Measurements from ENCODE around the gene ERCC5.

The ERCC5 gene

DNA sequence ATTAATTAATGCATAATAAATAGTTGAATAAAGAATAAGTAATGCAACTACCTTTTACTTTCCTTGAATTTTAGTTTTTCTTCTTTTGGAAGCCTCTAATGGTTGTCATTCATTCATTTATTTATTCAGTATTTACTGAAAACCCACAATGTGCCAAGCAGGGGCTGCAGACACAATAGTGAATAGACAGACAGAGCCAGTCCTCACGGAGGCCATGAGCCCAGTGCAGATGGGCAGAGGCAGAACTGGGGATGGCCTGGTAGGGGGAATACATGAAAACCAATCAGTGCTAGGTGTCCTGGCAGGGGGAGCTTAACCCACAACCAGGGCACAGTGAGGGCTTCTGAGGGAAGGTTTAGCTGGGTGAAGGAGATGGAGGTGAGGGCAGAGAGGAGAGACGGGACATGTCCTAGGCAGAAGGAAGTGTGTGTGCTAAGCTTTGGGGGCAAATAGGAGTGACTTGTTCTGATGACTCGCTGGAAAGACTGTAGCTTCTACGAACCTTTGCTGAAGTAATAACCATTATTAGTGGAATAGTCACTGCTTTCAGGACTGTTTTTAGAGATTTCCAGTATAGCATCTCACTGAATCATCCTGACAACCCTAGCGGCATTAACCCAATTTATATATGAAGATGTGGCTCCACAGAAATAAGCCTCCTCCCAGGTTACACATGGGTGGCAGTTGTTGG lies 55.9 kb downstream of the ERCC5 start:
- no peaks in the 10 kb centered on the region for H3K36me3 ChIP-seq (ENCODE audit: control insufficient read depth, low read depth, low read length)
- no peaks in the 10 kb centered on the region for H3K4me1 ChIP-seq (ENCODE audit: control insufficient read depth, low read depth, low read length)
- H3K9ac ChIP-seq (ENCODE audit: low read length): no peak overlapping the region
- H3K27me3 ChIP-seq (ENCODE audit: control insufficient read depth, insufficient read depth, low read length): no peaks in the 10 kb centered on the region
- no peak overlapping the region for H3K27ac ChIP-seq (ENCODE audit: low read length)
- no peak overlapping the region for H3K4me3 ChIP-seq (ENCODE audit: low read length)
- no peaks in the 10 kb centered on the region for H3K9me3 ChIP-seq (ENCODE audit: control insufficient read depth, low read depth, low read length)

DNA sequence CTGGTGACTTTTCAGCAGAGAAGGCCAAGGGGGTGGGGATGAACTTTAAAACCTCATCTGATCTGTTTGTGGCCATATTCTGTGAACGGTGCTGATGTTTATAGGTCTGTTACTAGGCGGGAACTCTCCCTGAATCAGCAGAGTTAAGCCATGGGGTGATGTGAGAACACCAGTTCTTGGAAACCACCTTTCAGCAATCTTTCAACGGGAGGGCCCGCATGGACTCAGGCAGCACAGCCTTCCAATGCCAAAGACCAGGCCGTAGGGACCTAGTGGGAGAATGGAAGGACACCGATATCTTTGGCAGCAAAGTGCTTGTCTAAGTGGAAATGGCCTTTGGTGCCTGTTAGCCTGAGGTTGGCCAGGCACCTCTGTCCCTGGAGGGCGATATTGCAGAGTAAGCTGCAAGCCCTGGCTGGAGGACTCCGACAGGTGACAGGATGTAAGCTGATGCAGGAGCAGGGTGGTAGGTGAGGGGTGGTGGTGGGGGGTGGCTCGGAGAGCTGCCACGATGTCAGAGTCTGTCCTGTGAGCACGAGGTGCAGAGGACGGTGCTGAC lies 57.0 kb downstream of the ERCC5 start:
- Histone ChIP-seq H3K4me3 (ENCODE audit: low read length) (no peak overlapping the region), H3K9ac (ENCODE audit: low read length) (no peak overlapping the region), H3K27ac (ENCODE audit: low read length) (no peak overlapping the region)

DNA sequence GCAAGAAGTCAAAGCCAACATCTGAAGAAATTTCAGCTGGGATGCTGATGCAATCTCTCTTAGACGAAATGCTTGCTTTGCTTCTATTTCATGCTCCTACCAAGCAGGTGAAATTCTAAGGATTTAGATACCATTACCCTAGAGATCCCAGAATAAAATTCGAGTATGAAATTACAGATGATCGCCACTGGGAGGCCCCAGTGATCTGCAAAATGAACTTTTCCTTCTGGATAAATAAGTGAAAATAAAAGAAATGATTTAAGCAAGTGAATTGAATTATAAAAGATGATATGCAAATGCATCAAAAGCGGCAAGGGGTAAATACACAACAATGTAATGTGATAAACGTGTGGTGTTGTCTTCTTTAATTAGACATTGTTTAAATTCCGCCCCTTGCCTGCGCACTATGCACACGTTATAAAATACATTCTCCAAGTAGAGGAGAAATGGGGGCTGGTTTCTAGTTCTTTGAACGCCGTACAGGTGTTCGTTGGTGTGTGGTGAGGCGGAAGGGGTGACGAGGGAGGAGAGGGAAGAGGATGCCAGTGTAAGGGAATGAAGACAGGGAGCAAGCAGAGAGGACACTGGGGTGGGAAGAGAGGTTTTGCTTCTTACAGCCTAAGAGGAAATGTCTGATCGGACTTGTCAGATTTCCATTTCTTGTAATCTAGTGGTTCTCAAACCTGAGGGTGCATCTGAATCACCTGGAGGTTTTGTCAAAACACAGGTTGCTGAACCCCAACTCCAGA lies 58.0 kb downstream of the ERCC5 start:
- no peaks in the 10 kb centered on the region for H3K4me1 ChIP-seq (ENCODE audit: control insufficient read depth, low read depth, low read length)
- H3K27ac ChIP-seq (ENCODE audit: low read length): no peak overlapping the region
- no peaks in the 10 kb centered on the region for H3K27me3 ChIP-seq (ENCODE audit: control insufficient read depth, insufficient read depth, low read length)
- no peak overlapping the region for H3K9ac ChIP-seq (ENCODE audit: low read length)
- no peak overlapping the region for H3K4me3 ChIP-seq (ENCODE audit: low read length)
- no peaks in the 10 kb centered on the region for H3K36me3 ChIP-seq (ENCODE audit: control insufficient read depth, low read depth, low read length)
- H3K9me3 ChIP-seq (ENCODE audit: control insufficient read depth, low read depth, low read length): no peaks in the 10 kb centered on the region

More for the DNA sequence above, 57.0 kb downstream of the ERCC5 start:
- Histone ChIP-seq H3K9me3 (ENCODE audit: control insufficient read depth, low read depth, low read length) (no peaks in the 10 kb centered on the region), H3K4me1 (ENCODE audit: control insufficient read depth, low read depth, low read length) (no peaks in the 10 kb centered on the region), H3K36me3 (ENCODE audit: control insufficient read depth, low read depth, low read length) (no peaks in the 10 kb centered on the region), H3K27me3 (ENCODE audit: control insufficient read depth, insufficient read depth, low read length) (no peaks in the 10 kb centered on the region)

DNA sequence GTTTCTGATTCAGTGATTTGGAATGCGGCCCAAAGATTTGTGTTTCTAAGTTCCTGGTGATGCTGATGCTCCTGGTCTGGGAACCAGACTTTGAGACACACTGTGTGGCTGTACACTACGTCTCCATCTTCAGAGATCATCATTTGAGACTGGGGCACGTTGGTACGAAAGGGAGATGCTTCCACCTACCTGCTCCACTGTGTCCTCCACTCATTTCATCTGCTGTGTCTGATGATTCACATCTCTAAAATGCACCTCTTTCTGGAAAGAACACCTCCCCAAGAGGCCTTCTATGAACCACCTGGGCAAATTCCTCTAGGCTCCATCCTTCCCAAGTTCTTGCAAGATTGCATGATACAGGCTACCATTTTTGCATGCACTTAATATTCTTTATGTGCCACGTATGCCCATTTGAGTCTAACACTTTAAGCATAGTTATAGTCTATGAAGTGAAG lies 58.6 kb downstream of the ERCC5 start:
- H3K27me3 ChIP-seq (ENCODE audit: control insufficient read depth, insufficient read depth, low read length): no peaks in the 10 kb centered on the region
- H3K9me3 ChIP-seq (ENCODE audit: control insufficient read depth, low read depth, low read length): no peaks in the 10 kb centered on the region
- H3K4me1 ChIP-seq (ENCODE audit: control insufficient read depth, low read depth, low read length): no peaks in the 10 kb centered on the region
- no peaks in the 10 kb centered on the region for H3K36me3 ChIP-seq (ENCODE audit: control insufficient read depth, low read depth, low read length)
- no peak overlapping the region for H3K4me3 ChIP-seq (ENCODE audit: low read length)
- no peak overlapping the region for H3K9ac ChIP-seq (ENCODE audit: low read length)
- no peak overlapping the region for H3K27ac ChIP-seq (ENCODE audit: low read length)

DNA sequence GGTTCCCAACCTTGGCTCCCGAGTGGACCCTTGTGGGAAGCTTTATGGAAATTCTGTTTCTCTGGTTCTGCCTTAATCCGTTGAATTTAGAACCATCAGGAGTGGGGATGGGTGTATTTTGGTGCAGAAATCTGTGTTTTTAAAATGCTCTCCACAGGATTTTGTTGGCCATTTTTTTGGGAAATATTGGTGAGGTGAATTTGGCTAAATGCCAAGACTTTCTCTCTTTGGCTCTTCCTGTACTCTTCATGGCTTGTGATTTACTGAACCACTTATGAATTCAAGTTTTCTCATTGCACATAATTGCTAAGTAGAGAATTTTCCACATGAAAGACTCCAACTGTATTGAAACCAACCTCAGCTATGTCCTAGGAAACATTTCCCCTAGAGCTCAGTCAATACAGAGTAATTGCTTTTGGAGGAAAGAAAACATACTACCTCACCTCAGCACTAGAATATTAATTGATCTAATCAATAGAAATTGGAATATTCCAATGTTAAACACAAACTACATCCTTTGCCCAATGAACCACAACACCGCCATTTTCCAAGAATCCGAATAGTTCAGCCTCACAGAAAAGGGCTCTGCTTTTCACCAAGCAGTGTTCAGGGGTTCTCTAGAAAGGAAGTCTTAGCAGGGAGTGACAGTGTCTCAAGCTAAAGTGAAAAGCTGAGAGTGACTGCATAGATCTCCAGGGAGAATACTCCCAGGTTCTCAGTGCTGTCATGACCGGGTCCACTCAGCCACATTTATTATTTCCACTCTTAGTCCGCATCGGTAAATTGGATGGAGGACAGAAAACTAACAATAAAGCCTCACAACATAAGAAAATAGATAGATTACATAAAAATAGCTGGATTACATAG lies 60.3 kb downstream of the ERCC5 start:
- Histone ChIP-seq H3K27ac (ENCODE audit: low read length) (no peak overlapping the region), H3K4me1 (ENCODE audit: control insufficient read depth, low read depth, low read length) (no peaks in the 10 kb centered on the region), H3K27me3 (ENCODE audit: control insufficient read depth, insufficient read depth, low read length) (no peaks in the 10 kb centered on the region), H3K36me3 (ENCODE audit: control insufficient read depth, low read depth, low read length) (no peaks in the 10 kb centered on the region), H3K9me3 (ENCODE audit: control insufficient read depth, low read depth, low read length) (no peaks in the 10 kb centered on the region), H3K9ac (ENCODE audit: low read length) (no peak overlapping the region), H3K4me3 (ENCODE audit: low read length) (no peak overlapping the region)

DNA sequence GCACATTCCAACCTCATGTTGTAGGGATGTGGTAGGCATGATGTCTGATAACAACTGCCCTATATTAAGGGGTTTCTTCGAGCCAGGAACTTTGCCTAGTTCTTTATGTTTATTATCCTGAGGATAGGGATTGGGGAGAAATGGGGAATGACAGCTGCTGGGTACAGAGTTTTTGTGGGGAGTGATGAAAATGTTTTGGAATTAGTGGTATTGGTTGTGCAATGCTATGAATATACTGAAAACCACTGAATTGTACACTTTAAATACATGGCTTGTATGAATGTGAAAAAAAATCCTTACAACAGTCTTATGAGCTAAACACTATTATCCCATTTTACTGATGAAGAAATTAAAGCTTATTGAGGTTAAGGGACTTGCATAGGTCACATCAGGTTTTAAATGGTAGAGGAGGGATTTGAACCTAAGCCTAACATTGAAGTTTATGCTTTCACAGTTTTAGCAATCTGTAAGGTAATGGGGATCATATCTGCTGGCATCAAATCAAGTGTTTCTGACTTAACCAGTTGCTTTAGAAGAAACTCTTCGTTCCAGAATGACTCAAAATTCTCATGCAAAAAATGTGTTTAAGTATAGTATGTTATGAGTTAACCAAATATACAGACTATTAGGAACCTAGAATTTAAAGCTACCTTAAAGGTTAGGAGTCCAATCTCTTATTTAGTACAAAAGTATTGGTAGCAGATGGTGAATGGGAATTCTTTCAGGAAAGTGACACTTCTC lies 61.4 kb downstream of the ERCC5 start:
- no peak overlapping the region for H3K9ac ChIP-seq (ENCODE audit: low read length)

DNA sequence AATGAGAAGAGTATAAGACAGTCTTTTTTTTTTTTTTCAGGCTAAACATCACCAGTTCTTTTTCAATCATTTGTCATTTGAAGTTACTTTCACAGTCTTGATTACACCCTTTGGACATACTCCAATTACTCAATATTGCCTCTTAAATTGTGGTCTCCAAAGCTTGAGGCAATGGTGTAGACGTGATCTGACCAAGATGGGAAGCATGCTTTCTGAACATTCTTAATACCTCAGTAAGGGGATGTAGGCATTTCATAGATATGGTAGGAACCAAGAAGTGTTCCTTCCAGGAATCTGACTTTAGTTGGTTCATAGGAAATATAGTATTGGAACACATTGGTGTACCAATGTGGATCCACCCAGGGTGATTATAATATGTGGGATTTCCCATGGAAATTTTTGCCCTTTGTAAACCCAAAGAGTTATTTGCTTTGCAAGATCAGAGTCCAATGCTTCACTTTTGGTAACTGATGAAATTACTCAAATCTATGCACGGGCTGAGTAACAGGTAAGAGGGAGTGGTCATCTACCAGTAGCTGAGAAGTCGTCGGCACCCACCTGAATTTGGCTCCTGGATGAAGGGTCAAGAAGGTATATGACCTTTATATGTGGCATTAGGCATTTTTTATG lies 62.2 kb downstream of the ERCC5 start:
- Histone ChIP-seq H3K4me3 (ENCODE audit: low read length) (no peak overlapping the region), H3K4me1 (ENCODE audit: control insufficient read depth, low read depth, low read length) (no peaks in the 10 kb centered on the region), H3K27ac (ENCODE audit: low read length) (no peak overlapping the region), H3K36me3 (ENCODE audit: control insufficient read depth, low read depth, low read length) (no peaks in the 10 kb centered on the region), H3K27me3 (ENCODE audit: control insufficient read depth, insufficient read depth, low read length) (no peaks in the 10 kb centered on the region), H3K9me3 (ENCODE audit: control insufficient read depth, low read depth, low read length) (no peaks in the 10 kb centered on the region), H3K9ac (ENCODE audit: low read length) (no peak overlapping the region)

More for the DNA sequence above, 61.4 kb downstream of the ERCC5 start:
- Histone ChIP-seq H3K27me3 (ENCODE audit: control insufficient read depth, insufficient read depth, low read length) (no peaks in the 10 kb centered on the region), H3K27ac (ENCODE audit: low read length) (no peak overlapping the region), H3K4me1 (ENCODE audit: control insufficient read depth, low read depth, low read length) (no peaks in the 10 kb centered on the region), H3K36me3 (ENCODE audit: control insufficient read depth, low read depth, low read length) (no peaks in the 10 kb centered on the region), H3K9me3 (ENCODE audit: control insufficient read depth, low read depth, low read length) (no peaks in the 10 kb centered on the region), H3K4me3 (ENCODE audit: low read length) (no peak overlapping the region)

DNA sequence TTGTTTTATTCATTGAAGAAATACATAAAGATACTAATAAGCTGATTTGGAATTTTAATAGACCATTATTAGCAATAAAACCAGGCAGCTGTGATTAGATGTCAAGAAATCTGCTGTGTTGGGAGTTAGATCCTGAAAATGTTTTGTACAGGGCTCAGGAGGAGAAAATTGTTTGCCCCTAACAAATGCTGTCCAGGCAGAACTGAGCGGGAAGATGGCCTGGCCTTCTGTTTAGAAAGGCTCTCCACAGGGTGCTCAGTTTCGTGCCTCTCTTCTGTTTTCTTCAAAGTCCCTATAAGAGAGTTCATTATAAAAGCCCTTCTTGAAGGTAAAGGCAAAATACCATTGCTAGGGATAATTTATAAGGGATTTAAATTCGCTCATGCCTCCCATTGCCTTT lies 64.1 kb downstream of the ERCC5 start:
- no peak overlapping the region for H3K27ac ChIP-seq (ENCODE audit: low read length)
- no peaks in the 10 kb centered on the region for H3K9me3 ChIP-seq (ENCODE audit: control insufficient read depth, low read depth, low read length)
- H3K9ac ChIP-seq (ENCODE audit: low read length): no peak overlapping the region
- no peak overlapping the region for H3K4me3 ChIP-seq (ENCODE audit: low read length)
- no peaks in the 10 kb centered on the region for H3K27me3 ChIP-seq (ENCODE audit: control insufficient read depth, insufficient read depth, low read length)
- no peaks in the 10 kb centered on the region for H3K4me1 ChIP-seq (ENCODE audit: control insufficient read depth, low read depth, low read length)
- no peaks in the 10 kb centered on the region for H3K36me3 ChIP-seq (ENCODE audit: control insufficient read depth, low read depth, low read length)

DNA sequence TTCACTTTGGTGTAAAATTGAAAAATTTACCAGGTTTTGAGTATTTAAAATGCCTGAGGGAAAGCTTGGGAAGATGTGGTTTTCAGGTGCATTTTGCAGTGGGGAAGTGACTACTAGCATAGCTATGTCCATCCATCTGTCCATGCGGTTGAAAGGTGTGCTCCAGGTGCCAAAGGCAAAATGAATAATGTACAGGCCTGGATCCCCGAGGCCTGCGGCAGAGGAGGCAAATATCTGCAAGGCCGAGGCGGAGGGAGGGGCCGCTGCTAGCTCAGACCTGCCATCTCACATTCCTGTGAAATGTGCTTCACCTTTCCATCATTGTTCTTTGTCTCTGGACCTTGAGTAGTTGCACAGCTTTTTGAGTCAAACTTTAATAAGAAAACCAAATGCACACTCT lies 65.5 kb downstream of the ERCC5 start:
- Histone ChIP-seq H3K9ac (ENCODE audit: low read length) (no peak overlapping the region), H3K36me3 (ENCODE audit: control insufficient read depth, low read depth, low read length) (no peaks in the 10 kb centered on the region), H3K9me3 (ENCODE audit: control insufficient read depth, low read depth, low read length) (no peaks in the 10 kb centered on the region), H3K4me1 (ENCODE audit: control insufficient read depth, low read depth, low read length) (no peaks in the 10 kb centered on the region), H3K27me3 (ENCODE audit: control insufficient read depth, insufficient read depth, low read length) (no peaks in the 10 kb centered on the region), H3K4me3 (ENCODE audit: low read length) (no peak overlapping the region), H3K27ac (ENCODE audit: low read length) (no peak overlapping the region)

DNA sequence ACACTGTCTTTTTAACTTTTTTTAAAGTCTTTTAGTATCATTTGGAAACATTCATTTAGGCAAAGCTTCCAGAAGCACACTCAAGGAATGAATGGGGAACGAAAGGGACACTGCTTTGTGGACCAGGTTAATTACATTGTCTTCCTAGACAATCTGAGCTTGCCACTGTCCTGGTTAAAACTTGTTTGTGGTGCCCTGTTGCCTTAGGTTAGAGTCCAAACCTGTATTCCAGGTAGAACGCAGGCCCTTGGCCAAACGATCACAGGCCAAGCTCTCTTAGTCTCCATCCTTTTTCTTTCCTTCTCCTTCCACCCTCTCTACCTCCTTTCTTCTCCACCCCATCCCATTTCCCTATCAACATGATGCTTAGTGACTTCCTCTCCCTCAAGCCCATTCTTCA lies 66.8 kb downstream of the ERCC5 start:
- Histone ChIP-seq H3K4me3 (ENCODE audit: low read length) (no peak overlapping the region), H3K27me3 (ENCODE audit: control insufficient read depth, insufficient read depth, low read length) (no peaks in the 10 kb centered on the region), H3K36me3 (ENCODE audit: control insufficient read depth, low read depth, low read length) (no peaks in the 10 kb centered on the region), H3K27ac (ENCODE audit: low read length) (no peak overlapping the region), H3K4me1 (ENCODE audit: control insufficient read depth, low read depth, low read length) (no peaks in the 10 kb centered on the region), H3K9me3 (ENCODE audit: control insufficient read depth, low read depth, low read length) (no peaks in the 10 kb centered on the region), H3K9ac (ENCODE audit: low read length) (no peak overlapping the region)

Measured in iPS-18a (cell line).